ENCODE data around the gene WIPF3.

WIPF3 gene, protein sequence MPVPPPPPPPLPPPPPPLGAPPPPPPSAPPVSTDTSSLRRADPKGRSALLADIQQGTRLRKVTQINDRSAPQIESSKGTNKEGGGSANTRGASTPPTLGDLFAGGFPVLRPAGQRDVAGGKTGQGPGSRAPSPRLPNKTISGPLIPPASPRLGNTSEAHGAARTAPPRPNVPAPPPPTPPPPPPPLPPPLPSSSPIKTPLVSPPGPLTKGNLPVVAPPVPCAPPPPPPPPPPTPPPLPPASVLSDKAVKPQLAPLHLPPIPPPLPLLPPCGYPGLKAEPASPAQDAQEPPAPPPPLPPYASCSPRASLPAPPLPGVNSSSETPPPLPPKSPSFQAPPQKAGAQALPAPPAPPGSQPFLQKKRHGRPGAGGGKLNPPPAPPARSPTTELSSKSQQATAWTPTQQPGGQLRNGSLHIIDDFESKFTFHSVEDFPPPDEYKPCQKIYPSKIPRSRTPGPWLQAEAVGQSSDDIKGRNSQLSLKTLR

DNA sequence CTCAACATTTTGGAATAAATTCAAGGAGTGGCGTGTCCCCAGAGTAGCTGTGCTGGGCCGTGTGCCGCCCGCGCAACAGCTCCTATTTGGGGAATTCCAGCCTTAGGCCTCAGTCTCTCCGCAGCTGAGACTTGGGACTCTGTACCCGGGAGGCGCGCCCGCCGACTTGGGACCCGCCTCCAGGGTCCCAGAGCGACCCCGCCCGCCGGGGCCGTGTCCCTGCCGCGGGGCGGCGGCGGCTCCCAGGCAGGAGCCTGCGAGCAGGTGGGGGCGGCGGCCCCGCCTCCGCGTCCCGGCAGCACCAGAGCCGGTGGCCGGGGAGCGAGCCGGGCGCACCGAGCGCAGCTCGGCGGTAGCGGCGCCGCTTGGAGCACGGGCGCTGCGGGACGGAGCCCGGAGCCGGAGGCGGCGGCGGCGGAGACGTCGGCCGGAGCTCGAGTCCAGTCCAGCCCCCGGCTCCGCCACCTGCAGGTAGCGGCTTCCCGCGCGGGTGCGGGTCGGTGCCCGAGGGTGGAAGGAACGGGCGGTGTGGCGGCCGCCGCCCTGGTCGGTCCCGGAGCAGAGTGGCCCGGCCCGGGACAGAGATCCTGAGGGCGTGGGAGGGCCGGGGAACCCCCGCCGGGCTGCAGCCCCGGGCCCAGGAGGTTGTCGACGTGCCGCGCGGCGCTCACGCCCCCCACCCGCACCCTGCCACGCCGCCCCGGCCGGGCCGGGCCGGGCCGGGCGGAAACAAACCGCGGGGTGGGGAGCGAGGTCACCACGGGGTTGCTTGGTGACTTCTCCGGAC, at the start of gene WIPF3:
Gene WIPF3 (plus strand): TSS at position 301 of the 787 bp plus-strand sequence. CDS start 28,217 bp downstream, outside the sequence.
- in situ Hi-C loops (cut with HindIII; ENCODE audit: low pct_ligation_motif_present, low pct_unique_long_range_greater_than_20kb, low sequenced_read_pairs): no loop called here

DNA sequence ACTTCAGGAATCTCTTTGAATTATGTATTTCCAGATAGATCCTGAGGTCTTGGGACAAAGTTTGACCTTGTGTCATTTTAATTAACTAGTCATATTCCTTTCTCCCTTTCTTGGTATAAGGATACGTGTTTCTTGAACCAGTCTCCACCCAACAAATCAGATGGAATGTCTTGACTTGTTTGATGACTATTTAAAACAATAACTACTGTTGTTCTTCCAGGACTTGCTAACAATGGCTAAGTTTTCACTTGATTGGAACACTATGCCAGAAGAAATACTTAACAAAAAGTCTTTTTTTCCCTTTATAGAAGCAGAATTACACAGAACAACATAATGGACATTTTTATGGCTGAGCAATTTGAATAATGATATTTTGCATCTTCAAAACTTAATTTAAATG, 43.0 kb upstream of the WIPF3 start:
- no peak for DNase-seq
- in situ Hi-C loops (cut with HindIII; ENCODE audit: low pct_ligation_motif_present, low pct_unique_long_range_greater_than_20kb, low sequenced_read_pairs): no loop called here

More for the DNA sequence above, at the start of gene WIPF3:
- DNase-seq: peak; percentile 50

DNA sequence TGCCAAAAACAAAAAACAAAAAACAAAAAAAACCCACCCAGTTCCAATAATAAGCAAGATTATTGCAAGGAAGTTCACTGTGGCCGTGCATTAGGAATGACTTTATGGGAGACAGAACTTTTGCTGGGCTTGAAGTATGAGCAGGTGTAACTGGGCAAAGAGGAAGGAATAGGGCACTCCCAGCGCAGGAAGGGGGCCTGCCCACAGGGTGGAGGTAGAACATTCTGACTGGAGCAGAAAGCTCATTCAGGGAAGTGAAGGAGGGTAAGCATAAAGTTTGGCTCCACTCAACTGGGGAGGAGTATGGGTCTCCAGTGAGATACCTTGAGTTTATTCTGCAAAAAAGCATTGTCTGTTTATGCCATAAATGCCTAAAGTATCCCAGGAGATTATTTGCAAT, 42.1 kb upstream of the WIPF3 start:
- DNase-seq: peak; percentile 24
- in situ Hi-C loops (cut with HindIII; ENCODE audit: low pct_ligation_motif_present, low pct_unique_long_range_greater_than_20kb, low sequenced_read_pairs): no loop called here

DNA sequence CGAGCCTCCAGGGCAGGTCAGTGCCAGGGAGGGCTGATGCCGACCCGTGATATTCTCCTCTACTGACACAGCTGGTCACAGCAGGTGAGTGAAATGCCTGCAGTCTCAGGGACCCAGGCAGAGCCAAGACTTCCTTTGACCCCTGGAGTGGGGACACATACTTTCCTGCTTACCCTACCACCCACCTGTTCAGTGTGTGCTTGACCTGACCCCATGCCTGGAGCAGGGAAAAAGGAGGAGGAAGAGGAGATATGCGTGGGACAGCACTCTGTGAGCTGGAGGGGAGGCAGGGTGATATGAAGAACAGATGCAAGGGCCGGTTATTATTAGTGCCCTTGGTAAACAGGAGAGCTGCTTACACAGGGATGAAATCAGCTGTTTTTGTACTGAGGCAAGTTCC, 40.8 kb upstream of the WIPF3 start:
- in situ Hi-C loops (cut with HindIII; ENCODE audit: low pct_ligation_motif_present, low pct_unique_long_range_greater_than_20kb, low sequenced_read_pairs): no loop called here
- no peak for DNase-seq

DNA sequence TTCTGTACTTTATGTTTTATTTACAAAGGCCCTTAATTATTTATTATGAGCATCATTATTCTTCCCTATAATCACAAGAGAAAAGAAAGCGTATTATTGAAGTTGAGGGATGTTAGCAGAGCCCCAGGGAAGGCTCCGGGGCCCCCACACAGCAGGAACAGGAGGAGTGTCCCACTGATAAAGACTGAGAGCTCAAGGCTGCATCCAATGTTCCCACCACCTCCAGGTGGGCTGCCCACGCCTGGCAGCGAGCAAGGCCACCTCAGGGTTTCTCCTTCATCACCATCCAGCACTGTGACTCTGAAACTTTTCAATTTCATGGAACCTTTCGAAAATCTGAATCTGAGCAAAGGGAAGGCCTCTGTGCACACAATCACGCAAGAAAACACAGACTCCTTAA, 35.9 kb upstream of the WIPF3 start:
- in situ Hi-C loops (cut with HindIII; ENCODE audit: low pct_ligation_motif_present, low pct_unique_long_range_greater_than_20kb, low sequenced_read_pairs): no loop called here
- no peak for DNase-seq

DNA sequence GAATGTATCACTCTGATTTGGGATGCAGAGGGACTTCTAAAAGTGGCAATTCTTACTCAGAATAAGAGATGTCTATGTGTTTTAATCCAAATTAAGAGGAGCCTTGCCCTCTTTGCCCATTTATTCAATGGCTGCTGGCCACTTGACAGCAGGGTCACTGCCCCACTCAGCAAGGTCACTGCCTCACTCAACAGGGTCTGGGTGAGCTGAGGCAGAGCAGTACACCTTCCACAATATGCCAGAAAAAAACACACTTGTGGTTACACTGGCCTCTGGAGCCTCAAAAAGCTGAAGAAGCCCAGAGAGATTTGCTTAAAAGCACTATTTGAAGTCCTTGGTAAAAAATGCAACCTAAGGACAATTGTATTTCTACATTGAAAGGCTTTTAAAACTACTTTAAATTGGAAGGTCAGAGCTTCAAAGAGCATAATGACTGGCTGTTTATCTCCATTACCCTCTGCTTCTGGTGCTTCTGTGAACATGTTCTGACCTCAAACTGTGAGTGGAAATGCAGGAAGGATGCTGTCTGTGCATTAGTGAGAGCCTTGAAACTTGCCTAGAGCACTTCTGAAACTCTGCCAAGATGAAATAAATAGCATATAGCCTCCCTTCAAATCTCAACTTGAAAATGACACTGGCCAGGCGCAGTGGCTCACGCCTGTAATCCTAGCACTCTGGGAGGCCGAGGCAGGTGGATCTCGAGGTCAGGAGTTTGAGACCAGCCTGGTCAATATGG, 35.1 kb upstream of the WIPF3 start:
- in situ Hi-C loops (cut with HindIII; ENCODE audit: low pct_ligation_motif_present, low pct_unique_long_range_greater_than_20kb, low sequenced_read_pairs): no loop called here
- no peak for DNase-seq

DNA sequence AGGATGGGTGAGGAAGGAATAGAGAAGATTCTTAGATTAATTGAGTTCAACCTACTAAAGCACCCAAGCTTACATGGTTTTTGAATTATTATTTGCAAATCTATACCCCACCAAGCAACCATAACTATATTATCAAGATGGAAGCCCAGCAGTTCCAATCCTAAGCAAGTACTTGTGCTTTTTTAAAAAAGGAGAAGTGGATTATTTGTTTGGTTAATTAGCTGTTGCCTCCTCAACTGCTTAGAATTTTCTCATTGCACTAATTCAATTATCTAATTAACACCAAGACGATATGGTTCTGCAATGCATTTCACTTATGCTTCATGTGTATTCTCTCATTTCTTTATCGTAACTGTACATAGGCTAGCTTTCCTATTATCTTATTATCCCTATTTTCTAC, 27.3 kb upstream of the WIPF3 start:
- in situ Hi-C loops (cut with HindIII; ENCODE audit: low pct_ligation_motif_present, low pct_unique_long_range_greater_than_20kb, low sequenced_read_pairs): no loop called here
- DNase-seq: no peak

DNA sequence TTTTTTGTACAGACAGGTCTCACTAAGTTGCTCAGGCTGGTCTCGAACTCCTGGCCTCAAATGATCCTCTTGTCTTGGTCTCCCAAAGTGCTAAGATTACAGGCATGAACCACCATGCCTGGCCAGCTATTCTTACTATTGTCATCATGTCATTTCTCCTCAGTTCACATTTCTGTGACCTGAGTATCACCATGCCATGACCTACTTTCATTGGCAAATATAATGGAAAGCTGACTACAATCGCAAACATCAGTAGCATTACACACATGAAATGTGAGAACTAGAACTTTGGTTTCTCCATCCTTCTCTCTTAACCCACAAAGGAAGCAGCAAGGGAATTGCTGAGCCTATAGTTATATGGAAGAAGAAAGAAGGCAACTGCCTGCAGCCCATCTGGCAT, 26.0 kb upstream of the WIPF3 start:
- in situ Hi-C loops (cut with HindIII; ENCODE audit: low pct_ligation_motif_present, low pct_unique_long_range_greater_than_20kb, low sequenced_read_pairs): no loop called here
- DNase-seq: no peak

DNA sequence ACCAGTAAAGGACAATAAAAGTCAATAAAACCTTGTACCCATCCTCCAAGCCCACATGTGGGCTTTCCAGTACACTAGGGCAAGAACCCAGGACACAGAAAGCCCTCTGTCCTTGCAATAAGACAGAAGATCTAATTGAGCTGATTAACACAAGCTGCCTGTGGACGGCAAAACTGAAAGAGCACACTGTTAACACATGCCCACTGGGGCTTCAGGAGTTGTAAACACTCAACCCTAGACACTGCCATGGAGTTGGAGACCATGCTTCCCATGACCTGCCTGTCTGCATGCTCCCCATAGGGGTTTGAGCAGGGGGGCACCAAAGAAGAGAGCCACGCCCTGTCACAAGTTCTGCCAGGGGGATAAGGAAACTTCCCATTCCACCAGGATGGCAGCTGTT, 22.6 kb upstream of the WIPF3 start:
- in situ Hi-C loops (cut with HindIII; ENCODE audit: low pct_ligation_motif_present, low pct_unique_long_range_greater_than_20kb, low sequenced_read_pairs): no loop called here

DNA sequence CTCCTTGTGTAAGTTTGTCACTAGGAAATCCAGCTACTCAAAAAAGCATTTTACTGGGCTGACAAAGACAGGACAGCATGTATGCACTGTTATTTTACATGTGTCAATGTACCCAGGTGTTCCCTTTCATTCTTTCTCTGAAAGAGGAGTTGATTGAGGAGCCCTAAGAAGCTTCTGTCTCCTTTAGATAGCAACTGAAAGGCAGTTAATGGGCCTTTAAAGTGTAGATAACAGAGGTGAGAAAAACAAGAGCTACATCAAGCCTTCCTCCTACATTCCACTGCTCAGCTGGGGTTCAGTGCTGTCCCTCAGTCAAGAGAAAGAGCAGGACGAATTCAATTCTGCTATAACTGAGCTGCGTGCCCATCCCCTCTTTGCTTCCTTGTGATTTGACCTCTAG, 12.8 kb upstream of the WIPF3 start:
- no peak for DNase-seq
- in situ Hi-C loops (cut with HindIII; ENCODE audit: low pct_ligation_motif_present, low pct_unique_long_range_greater_than_20kb, low sequenced_read_pairs): no loop called here

More for the DNA sequence above, 22.6 kb upstream of the WIPF3 start:
- DNase-seq: no peak

DNA sequence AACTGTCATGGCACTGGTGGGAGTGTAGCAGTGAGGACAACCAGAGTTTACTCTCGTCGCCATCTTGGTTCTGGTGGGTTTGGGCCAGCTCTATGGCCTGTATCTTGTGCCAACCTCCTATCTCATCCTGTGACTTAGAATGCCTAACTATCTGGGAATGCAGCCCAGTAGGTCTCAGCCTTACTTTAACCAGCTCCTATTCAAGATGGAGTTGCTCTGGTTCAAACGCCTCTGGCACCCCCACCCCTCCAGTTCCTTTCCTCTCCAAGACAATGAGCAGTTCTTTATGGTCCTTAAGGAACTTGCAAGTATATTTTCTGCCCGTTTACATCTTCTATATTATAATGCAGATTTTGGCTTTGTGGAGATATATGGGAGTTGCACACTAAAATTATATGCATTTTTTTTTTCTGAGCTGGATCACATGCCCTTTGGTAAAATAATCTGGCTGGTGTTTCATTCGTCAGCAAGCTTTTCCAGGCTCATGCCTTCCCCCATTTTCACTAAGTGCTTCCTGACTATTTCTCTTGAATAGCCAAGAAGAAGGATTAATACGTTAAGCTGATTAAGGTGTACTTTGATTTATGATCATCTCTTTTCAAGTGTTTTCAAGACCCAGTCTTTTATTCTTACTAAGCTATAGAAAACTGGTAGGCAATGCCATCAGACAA, 11.2 kb upstream of the WIPF3 start:
- DNase-seq: no peak
- in situ Hi-C loops (cut with HindIII; ENCODE audit: low pct_ligation_motif_present, low pct_unique_long_range_greater_than_20kb, low sequenced_read_pairs): no loop called here

DNA sequence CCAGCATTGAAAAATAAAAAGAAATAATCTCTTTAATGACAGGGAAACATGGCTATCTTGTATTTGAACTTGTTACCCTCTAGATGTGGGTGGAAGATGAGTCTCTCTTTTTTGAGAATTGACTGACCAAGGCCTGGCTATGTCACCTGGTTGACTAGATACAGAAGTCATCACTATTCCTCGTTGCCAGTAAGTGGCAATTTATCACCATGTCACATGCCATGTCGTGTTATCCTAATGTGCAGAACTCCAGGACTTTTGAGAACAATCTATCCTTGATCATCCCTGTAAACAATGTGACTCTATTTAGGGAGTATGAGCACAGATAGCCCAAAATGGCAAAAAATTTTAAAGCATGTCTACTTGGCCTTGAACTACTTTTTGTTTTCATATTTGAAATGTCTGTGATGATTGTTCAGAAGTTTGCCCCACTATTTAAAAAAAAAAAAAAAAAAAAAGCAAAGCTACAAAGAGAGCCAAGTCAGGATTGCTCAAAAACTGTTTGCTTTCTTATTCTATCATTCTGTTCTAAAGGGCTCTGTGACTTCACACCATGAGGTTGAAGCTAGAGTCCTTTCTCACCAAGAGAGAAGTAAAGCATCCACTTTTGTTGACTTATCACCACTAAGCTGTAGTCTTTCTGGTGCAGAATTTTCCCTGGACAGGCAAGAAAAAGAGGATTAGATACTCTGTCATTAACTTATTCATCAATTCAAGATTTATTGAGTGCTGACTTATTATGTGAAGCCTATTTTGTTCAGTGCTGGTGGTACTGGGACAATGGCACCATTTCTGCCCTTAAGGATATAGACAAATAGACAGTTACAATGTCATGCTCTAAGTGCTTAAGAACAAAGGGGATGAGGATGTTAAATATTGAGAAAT, 10.4 kb upstream of the WIPF3 start:
- DNase-seq: no peak
- in situ Hi-C loops (cut with HindIII; ENCODE audit: low pct_ligation_motif_present, low pct_unique_long_range_greater_than_20kb, low sequenced_read_pairs): no loop called here

DNA sequence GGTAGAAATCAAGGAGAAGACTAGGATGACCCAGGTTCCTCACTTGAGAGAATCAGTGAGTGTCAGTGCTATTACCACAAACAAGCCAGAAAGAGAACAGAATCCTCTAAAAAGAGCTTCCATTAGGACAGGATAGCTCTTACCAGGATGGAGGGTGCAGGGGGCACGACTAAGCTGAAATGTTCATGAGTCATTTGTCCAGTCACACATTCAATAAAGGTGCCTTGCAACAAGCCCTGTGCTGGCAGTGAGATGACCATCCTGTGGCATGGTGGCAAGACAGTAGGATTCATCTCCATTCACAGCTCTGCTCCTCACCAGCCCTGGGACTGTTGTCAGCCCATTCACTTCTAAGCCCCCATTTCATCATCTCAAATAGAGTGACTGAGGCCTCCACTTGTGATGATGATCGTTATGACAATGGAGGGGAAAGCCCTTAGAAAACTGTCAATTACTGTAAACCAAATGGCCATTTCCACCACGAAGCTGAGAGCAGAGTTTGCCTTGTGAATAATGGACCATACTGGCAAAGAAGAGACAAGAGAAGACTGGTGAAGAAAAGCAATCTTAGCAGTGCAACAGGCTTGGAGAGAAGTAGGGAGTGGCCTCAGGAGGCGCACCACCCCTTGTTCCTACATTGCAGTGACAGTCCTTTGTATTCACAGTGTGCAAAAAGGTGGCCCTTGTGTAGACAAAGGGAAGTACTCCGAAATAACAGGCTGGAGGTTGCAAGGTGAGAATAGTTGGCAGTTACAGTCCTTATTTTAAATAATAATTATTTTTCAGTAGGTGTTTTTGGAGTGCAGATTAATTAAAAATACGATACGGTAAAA, 9.0 kb upstream of the WIPF3 start:
- in situ Hi-C loops (cut with HindIII; ENCODE audit: low pct_ligation_motif_present, low pct_unique_long_range_greater_than_20kb, low sequenced_read_pairs): no loop called here
- DNase-seq: no peak

DNA sequence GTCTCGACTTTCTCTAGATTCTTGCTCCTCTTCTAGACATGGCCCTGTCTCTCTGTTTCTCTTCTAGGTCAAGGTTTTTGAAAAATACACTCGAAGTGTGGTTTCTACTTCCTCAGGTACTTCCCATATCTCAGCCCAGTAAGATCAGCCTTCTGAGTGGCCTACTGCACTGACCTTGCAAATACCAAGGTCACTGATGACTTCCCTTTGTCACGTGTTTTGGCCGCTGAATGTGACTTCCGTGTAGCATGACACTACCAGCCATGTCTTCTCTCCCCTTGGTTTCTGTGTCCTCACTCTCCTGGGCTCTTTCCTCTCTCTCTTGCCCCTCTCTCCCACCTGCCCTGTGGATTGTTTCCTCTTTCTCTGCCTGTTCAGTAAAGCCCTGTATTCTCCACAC, 7.9 kb upstream of the WIPF3 start:
- no peak for DNase-seq
- in situ Hi-C loops (cut with HindIII; ENCODE audit: low pct_ligation_motif_present, low pct_unique_long_range_greater_than_20kb, low sequenced_read_pairs): no loop called here

DNA sequence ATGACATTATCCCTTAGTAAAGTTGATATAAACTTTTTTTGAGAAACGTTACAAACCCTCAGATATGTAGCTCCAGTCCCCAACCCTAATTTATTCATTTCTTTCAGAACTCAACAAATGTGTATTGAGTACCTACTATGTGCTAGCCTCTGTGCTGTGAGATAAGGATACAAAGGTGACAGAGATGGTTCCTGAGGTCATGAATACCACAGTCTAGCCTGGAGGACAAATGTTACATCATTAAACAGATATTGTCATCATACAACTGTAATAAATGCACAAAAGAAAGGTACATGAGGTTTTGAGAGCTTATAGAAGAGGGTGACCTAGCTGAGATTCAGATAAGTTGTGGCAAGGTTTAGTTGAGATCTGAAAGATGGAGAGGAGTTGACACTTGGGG, 4.4 kb upstream of the WIPF3 start:
- no peak for DNase-seq
- in situ Hi-C loops (cut with HindIII; ENCODE audit: low pct_ligation_motif_present, low pct_unique_long_range_greater_than_20kb, low sequenced_read_pairs): no loop called here

DNA sequence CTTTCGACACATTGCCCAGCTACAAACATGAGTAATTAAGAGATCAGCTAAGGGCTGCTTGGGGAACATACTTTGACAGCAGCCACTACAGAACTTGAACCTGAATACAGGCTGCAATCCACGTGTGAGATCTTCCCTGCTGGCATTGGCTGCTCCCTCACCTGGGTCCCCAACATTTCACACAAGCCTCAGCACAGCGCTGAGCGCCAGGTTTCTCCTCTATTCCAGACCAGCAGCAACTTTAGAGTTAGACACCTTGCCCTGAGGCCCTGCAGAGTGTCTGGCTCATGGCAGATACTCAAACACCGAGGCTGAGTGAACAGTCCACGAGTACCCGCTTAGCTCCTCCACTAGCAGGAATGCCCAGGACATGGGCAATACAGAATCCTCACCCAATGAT, 1.3 kb upstream of the WIPF3 start:
- in situ Hi-C loops (cut with HindIII; ENCODE audit: low pct_ligation_motif_present, low pct_unique_long_range_greater_than_20kb, low sequenced_read_pairs): no loop called here
- DNase-seq: no peak

DNA sequence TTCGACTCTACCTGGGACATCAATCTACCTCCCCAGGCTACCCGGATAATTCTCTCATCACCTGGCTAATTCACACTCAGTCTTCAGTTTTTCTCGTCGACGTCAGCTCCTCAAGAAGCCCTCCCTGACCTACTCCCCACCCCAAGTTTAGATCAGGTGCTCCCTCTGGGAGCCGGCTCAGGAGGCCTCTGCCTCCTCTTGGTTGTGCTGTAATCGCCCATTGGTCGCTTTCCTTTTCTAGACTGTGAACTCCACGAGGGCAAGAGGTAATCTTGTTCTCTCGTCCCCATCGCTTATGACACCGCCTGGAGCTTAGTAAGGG, 461 bp upstream of the WIPF3 start:
- no peak for DNase-seq
- in situ Hi-C loops (cut with HindIII; ENCODE audit: low pct_ligation_motif_present, low pct_unique_long_range_greater_than_20kb, low sequenced_read_pairs): no loop called here

Measured in ACHN (cell line).